ENCODE results near the gene STPG1.

GRCh38 chr1:24440436-24440835 lies 26.9 kb upstream of the STPG1 start:
- TF ChIP-seq CTCF (IDR thresholded peaks at IDR 0.05; ENCODE audit: insufficient read depth, low read depth, low read length) (no peak), EZH2 (IDR thresholded peaks at IDR 0.05; ENCODE audit: insufficient read depth, low read length) (no peak)

Data from astrocyte (in vitro differentiated cells and primary cell).